ENCODE results near the gene ORC6.

ORC6 gene

GRCh38 chr16:46701615-46702014, 12.2 kb downstream of the ORC6 start:
- DNase-seq (ENCODE audit: low spot score): no peak

- no peak for DNase-seq (ENCODE audit: low spot score)
These were observed 12.6 kb downstream of the ORC6 start for GRCh38 chr16:46702030-46702429.

GRCh38 chr16:46706642-46707041, 17.2 kb downstream of the ORC6 start:
- no peak for DNase-seq (ENCODE audit: low spot score)

GRCh38 chr16:46709469-46710005, 20.1 kb downstream of the ORC6 start:
- no peak for DNase-seq (ENCODE audit: low spot score)

- no peak for DNase-seq (ENCODE audit: low spot score)
These were observed 21.9 kb downstream of the ORC6 start for GRCh38 chr16:46711106-46712058.

- DNase-seq (ENCODE audit: low spot score): no peak
These were observed 23.5 kb downstream of the ORC6 start for GRCh38 chr16:46712911-46713310.

GRCh38 chr16:46713634-46714033, 24.2 kb downstream of the ORC6 start:
- no peak for DNase-seq (ENCODE audit: low spot score)

GRCh38 chr16:46714797-46715591, 25.5 kb downstream of the ORC6 start:
- no peak for DNase-seq (ENCODE audit: low spot score)

- DNase-seq (ENCODE audit: low spot score): no peak
These were observed 26.4 kb downstream of the ORC6 start for GRCh38 chr16:46715769-46716305.

GRCh38 chr16:46717692-46718091, 28.2 kb downstream of the ORC6 start:
- DNase-seq (ENCODE audit: low spot score): no peak

- no peak for DNase-seq (ENCODE audit: low spot score)
These were observed 28.8 kb downstream of the ORC6 start for GRCh38 chr16:46718214-46718613.

GRCh38 chr16:46719528-46719927, 30.1 kb downstream of the ORC6 start:
- no peak for DNase-seq (ENCODE audit: low spot score)

GRCh38 chr16:46720619-46721018, 31.2 kb downstream of the ORC6 start:
- DNase-seq (ENCODE audit: low spot score): no peak

GRCh38 chr16:46721885-46722284, 32.4 kb downstream of the ORC6 start:
- DNase-seq (ENCODE audit: low spot score): no peak

GRCh38 chr16:46727184-46727583, 37.7 kb downstream of the ORC6 start:
- DNase-seq (ENCODE audit: low spot score): no peak

GRCh38 chr16:46727630-46728029, 38.2 kb downstream of the ORC6 start:
- DNase-seq (ENCODE audit: low spot score): no peak

GRCh38 chr16:46728806-46729205, 39.3 kb downstream of the ORC6 start:
- no peak for DNase-seq (ENCODE audit: low spot score)

- no peak for DNase-seq (ENCODE audit: low spot score)
These were observed 40.0 kb downstream of the ORC6 start for GRCh38 chr16:46729326-46729995.

GRCh38 chr16:46730126-46730525, 40.7 kb downstream of the ORC6 start:
- DNase-seq (ENCODE audit: low spot score): no peak

- DNase-seq (ENCODE audit: low spot score): no peak
These were observed 41.6 kb downstream of the ORC6 start for GRCh38 chr16:46730801-46731690.

Data from COLO829 (cell line).